ENCODE data around the gene SMYD5. TPM values are rescaled to one million over a fixed set of nuclear protein-coding genes. Genes with fewer than 3 reads are reported as not detected.
A peak's percentile ranks its signal among the peaks of the same experiment; 100 is the strongest.
"Not testable (repeated sequence)": the region's sequence is repeated elsewhere in the genome, so short reads cannot be mapped to it uniquely, and the experiment has no call there.

The SMYD5 gene
- total RNA-seq, 1 donor from 2014 or later: 62.3 TPM

GRCh38 chr2:73259704-73260337 lies 45.8 kb downstream of the SMYD5 start:
- H3K27ac Mint-ChIP-seq: no peak overlapping the region
- DNase-seq (ENCODE audit: low spot score): no peak
- H3K27me3 Mint-ChIP-seq (ENCODE audit: insufficient read depth): no peaks in the 10 kb centered on the region
- H3K9me3 Mint-ChIP-seq: no peaks in the 10 kb centered on the region
- peaks cover 7% of the 10 kb centered on the region for H3K36me3 Mint-ChIP-seq (ENCODE audit: low read depth)
- H3K4me3 Mint-ChIP-seq: no peak overlapping the region
- no peaks in the 10 kb centered on the region for H3K4me1 Mint-ChIP-seq (ENCODE audit: low read depth)
- intact Hi-C loops (cut with micrococcal nuclease): no loop called here

- Mint-ChIP-seq H3K4me3 (no peak overlapping the region), H3K36me3 (ENCODE audit: low read depth) (peaks cover 7% of the 10 kb centered on the region), H3K27ac (no peak overlapping the region), H3K4me1 (ENCODE audit: low read depth) (no peaks in the 10 kb centered on the region), H3K9me3 (no peaks in the 10 kb centered on the region), H3K27me3 (ENCODE audit: insufficient read depth) (no peaks in the 10 kb centered on the region)
- DNase-seq (ENCODE audit: low spot score): no peak
- intact Hi-C loops (cut with micrococcal nuclease): no loop called here
Observed at GRCh38 chr2:73260338-73260984, 46.4 kb downstream of the SMYD5 start.

DNA sequence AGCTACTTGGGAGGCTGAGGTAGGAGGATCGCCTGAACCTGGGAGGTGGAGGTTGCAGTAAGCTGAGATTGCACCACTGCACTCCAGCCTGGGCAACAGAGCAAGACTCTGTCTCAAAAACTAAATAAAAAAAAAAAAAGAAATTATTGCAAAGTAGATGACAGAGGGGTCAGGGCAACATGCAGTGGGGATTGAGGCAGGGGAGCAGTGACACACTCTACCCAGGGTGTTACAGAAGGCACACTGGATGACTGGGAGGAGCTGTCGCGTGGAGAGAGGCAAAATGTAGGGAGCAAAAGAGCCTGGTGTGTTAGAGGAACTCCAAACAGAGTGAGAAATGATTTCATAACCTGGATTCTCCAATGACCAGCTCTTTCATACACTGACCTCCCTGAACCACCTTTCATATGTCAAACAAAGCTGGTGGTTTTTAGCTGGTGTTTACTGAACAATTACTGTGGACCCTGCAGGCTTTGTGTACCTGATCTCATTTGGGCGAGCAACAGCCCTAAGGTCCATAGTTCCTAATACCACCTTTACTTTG lies 48.1 kb downstream of the SMYD5 start:
- intact Hi-C loops (cut with micrococcal nuclease): no loop called here
- H3K9me3 Mint-ChIP-seq: no peaks in the 10 kb centered on the region
- no peak for DNase-seq (ENCODE audit: low spot score)
- H3K4me3 Mint-ChIP-seq: no peak overlapping the region
- peaks cover 7% of the 10 kb centered on the region for H3K36me3 Mint-ChIP-seq (ENCODE audit: low read depth)
- H3K27ac Mint-ChIP-seq: no peak overlapping the region
- no peaks in the 10 kb centered on the region for H3K27me3 Mint-ChIP-seq (ENCODE audit: insufficient read depth)
- peaks cover 6% of the 10 kb centered on the region for H3K4me1 Mint-ChIP-seq (ENCODE audit: low read depth)

DNA sequence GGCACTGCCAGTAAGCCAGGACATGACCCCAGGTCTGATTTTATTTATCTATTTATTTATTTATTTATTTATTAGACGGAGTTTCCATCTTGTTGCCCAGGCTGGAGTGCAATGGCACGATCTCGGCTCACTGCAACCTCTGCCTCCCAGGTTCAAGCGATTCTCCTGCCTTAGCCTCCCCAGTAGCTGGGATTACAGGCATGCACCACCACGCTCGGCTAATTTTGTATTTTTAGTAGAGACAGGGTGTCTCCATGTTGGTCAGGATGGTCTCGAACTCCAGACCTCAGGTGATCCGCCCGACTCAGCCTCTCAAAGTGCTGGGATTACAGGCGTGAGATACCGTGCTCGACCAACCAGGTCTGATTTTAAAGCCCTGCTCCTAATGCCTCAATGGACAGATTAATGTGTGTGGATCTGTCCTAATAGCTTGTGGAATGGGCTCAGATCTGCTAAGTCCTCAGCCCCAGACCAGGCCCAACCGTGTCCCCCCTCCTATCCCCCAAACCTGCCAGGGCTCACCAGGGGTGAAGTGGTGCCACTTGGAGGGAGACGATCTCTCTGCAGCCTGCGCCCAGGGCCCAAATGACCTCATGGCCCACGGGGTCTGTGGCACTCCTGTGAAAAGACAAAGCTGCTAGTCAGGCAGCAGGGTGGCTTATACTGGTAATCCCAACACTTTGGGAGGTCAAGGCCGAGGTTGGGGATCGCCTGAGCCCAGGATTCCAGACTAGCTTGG lies 48.8 kb downstream of the SMYD5 start:
- intact Hi-C loops (cut with micrococcal nuclease); H3K4me1 Mint-ChIP-seq (ENCODE audit: low read depth); H3K27ac Mint-ChIP-seq; H3K4me3 Mint-ChIP-seq; H3K27me3 Mint-ChIP-seq (ENCODE audit: insufficient read depth); H3K9me3 Mint-ChIP-seq; DNase-seq (ENCODE audit: low spot score); H3K36me3 Mint-ChIP-seq (ENCODE audit: low read depth): not testable (repeated sequence)

DNA sequence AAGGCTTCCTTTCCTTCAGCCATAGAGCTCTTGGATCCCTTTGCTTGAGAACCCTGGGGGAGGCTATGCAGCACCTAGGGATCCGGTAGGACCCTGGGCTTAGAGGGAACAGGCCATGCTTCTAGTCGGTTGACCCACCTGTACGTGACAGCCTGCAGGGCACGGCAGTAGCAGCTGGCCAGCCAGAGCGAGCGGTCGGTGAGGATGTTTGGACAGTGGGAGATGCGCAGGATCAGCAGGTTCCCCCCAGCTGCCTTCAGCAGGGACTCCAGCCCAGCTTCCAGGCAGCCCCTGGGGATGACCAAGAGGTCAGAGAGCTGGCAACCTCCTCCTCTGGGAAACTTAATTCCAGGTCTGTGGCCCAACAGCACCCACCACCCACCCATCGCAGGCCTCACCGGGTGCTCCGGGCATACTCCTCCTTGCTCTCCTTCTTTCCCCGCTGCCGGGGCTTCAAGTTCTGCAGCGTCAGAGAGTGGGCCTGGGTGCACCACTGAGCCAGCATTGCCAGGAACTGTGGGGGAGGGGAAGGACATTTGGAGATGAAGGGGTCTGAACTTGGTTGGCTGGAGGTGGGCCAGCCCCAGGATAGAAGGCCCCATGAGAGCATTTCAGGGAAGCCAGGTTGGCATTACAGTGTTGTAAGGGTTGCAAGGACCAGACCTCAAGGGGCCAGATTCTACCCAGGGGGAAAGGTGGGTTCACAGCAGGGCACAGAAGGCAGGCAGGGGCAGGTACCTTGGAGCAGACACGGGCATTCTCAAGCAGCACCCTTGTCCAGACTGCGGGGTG lies 49.7 kb downstream of the SMYD5 start:
- intact Hi-C loops (cut with micrococcal nuclease): no loop called here
- H3K27me3 Mint-ChIP-seq (ENCODE audit: insufficient read depth): no peaks in the 10 kb centered on the region
- H3K9me3 Mint-ChIP-seq: no peaks in the 10 kb centered on the region
- DNase-seq (ENCODE audit: low spot score): no peak
- H3K4me1 Mint-ChIP-seq (ENCODE audit: low read depth): peaks cover 15% of the 10 kb centered on the region
- no peak overlapping the region for H3K27ac Mint-ChIP-seq
- peaks cover 7% of the 10 kb centered on the region for H3K36me3 Mint-ChIP-seq (ENCODE audit: low read depth)
- H3K4me3 Mint-ChIP-seq: no peak overlapping the region

DNA sequence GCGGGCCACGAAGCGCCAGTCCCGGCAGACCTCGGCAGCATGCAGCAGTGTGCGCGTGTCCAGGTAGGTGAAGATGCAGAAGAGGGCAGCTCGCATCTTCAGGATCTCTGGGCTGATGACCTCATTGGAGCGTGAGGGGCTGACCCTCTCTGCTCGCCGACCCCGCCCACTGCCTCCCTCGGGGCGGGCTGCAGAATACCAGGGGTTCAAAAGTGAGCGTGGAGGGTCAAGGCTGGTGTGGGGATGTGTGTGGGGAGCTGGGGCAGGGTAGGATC lies 50.2 kb downstream of the SMYD5 start:
- no peak overlapping the region for H3K4me3 Mint-ChIP-seq
- H3K27ac Mint-ChIP-seq: no peak overlapping the region
- H3K9me3 Mint-ChIP-seq: no peaks in the 10 kb centered on the region
- intact Hi-C loops (cut with micrococcal nuclease): no loop called here
- no peak for DNase-seq (ENCODE audit: low spot score)
- peaks cover 7% of the 10 kb centered on the region for H3K36me3 Mint-ChIP-seq (ENCODE audit: low read depth)
- H3K4me1 Mint-ChIP-seq (ENCODE audit: low read depth): peaks cover 15% of the 10 kb centered on the region
- no peaks in the 10 kb centered on the region for H3K27me3 Mint-ChIP-seq (ENCODE audit: insufficient read depth)

DNA sequence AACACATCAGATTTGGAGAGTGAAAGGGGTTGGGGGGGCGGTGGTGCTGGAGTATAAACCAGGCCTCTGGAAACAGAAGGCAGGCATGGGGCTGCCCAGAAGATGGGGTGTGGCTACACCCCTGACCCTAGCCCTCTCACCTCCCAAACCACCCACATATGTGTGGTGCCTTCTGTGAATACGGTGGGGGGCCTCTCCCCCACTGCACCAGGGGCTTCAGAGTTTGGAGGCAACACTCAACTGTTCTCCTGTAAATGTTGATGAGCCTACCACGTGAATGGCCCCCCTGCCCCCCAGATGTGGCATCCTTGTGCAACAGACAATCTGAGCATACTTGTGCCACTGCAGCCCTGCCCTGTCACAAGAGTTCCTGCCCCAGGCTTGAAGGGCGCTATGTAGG lies 50.7 kb downstream of the SMYD5 start:
- Mint-ChIP-seq H3K4me1 (ENCODE audit: low read depth) (peaks cover 18% of the 10 kb centered on the region), H3K27ac (no peak overlapping the region), H3K9me3 (no peaks in the 10 kb centered on the region), H3K27me3 (ENCODE audit: insufficient read depth) (no peaks in the 10 kb centered on the region), H3K4me3 (no peak overlapping the region), H3K36me3 (ENCODE audit: low read depth) (peaks cover 7% of the 10 kb centered on the region)
- no peak for DNase-seq (ENCODE audit: low spot score)
- intact Hi-C loops (cut with micrococcal nuclease): no loop called here

DNA sequence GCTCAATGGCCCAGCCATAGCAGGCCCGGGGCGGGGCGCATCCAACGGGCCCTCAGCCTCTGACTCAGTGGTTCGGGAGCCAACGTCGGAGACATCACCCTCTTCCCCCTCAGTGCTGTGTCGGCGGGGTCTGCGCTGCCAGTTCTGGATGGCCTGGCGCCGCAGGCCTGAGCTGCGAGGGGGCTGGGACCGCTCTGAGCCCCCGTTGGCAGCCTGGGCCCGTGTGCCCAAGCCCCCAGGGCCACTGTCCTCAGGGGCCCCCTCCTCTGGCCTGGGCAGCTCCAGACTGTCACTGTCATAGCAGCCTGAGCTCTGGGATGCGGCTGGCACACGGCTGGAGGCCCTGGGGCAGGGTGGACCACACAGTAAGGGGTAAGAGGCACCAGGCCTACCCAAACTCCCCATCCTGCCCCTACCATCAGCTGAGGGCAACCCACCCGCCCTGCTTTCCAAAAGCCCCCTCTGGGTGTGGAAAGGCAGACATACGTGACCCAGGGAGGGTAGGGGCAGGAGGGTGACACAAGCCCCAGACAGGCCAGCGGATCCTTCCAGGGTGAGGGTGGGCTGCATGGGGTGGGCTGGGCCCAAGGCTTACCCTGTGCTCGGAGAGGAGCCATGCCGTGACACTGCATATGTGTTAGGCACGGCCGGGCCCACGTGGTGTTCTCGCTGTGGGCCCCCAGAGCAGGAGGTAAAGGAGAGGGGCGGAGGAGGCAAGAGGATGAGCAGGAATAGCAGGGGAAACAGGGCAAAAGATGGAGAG lies 51.4 kb downstream of the SMYD5 start:
- Mint-ChIP-seq H3K4me3 (no peak overlapping the region), H3K27ac (no peak overlapping the region), H3K9me3 (no peaks in the 10 kb centered on the region), H3K4me1 (ENCODE audit: low read depth) (peaks cover 22% of the 10 kb centered on the region), H3K36me3 (ENCODE audit: low read depth) (peaks cover 9% of the 10 kb centered on the region), H3K27me3 (ENCODE audit: insufficient read depth) (no peaks in the 10 kb centered on the region)
- intact Hi-C loops (cut with micrococcal nuclease): no loop called here
- DNase-seq (ENCODE audit: low spot score): no peak

- H3K36me3 Mint-ChIP-seq (ENCODE audit: low read depth): peaks cover 9% of the 10 kb centered on the region
- DNase-seq (ENCODE audit: low spot score): no peak
- no peaks in the 10 kb centered on the region for H3K9me3 Mint-ChIP-seq
- intact Hi-C loops (cut with micrococcal nuclease): no loop called here
- H3K4me1 Mint-ChIP-seq (ENCODE audit: low read depth): peaks cover 29% of the 10 kb centered on the region
- no peak overlapping the region for H3K4me3 Mint-ChIP-seq
- H3K27ac Mint-ChIP-seq: no peak overlapping the region
- no peaks in the 10 kb centered on the region for H3K27me3 Mint-ChIP-seq (ENCODE audit: insufficient read depth)
Observed at GRCh38 chr2:73266061-73266901, 52.2 kb downstream of the SMYD5 start.

DNA sequence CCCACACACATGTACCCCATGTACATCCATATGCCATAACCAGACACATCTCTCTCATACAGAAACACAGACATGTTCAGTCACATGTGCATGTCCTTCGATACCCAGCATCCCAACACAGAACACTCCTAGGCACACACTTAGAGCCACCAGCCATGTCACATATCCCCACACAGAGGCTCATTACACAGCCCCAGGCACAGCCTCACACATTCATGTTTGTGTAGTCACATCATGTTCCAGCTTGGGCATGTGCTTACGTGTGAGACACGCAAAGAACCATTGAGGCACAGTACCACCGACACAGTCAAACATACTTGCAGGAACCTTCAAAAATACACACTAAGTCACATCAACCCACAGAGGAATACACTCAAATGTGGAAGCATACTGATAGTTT lies 53.0 kb downstream of the SMYD5 start:
- Mint-ChIP-seq H3K27me3 (ENCODE audit: insufficient read depth) (no peaks in the 10 kb centered on the region), H3K4me1 (ENCODE audit: low read depth) (peaks cover 29% of the 10 kb centered on the region), H3K27ac (no peak overlapping the region), H3K4me3 (no peak overlapping the region), H3K36me3 (ENCODE audit: low read depth) (peaks cover 6% of the 10 kb centered on the region), H3K9me3 (no peaks in the 10 kb centered on the region)
- intact Hi-C loops (cut with micrococcal nuclease): no loop called here
- DNase-seq (ENCODE audit: low spot score): no peak

GRCh38 chr2:73268366-73268829 lies 54.4 kb downstream of the SMYD5 start:
- Mint-ChIP-seq H3K27me3 (ENCODE audit: insufficient read depth) (no peaks in the 10 kb centered on the region), H3K36me3 (ENCODE audit: low read depth) (peaks cover 4% of the 10 kb centered on the region), H3K4me3 (peak overlapping the region; percentile 64), H3K4me1 (ENCODE audit: low read depth) (peaks cover 29% of the 10 kb centered on the region), H3K27ac (peak overlapping the region; percentile 35), H3K9me3 (no peaks in the 10 kb centered on the region)
- no peak for DNase-seq (ENCODE audit: low spot score)
- intact Hi-C loops (cut with micrococcal nuclease): no loop called here
